H9 (cell line): Measurements from ENCODE around the gene C16orf90. TPM values are rescaled to one million over a fixed set of nuclear protein-coding genes. Genes with fewer than 3 reads are reported as not detected.

Experiments
- DNase-seq: peaks from one replicate; pipeline ENCODE4 v3.0.0-alpha.2; 2017
- H2AFZ ChIP-seq: one replicate; pipeline ENCODE4 v1.6.1; 2013; ENCODE audit warnings: mild to moderate bottlenecking, low read length, control low read depth, moderate library complexity
- H2AK5ac ChIP-seq: 2 replicates; pipeline ENCODE4 v1.6.1; 2013; ENCODE audit warnings: low read length, control low read depth, mixed read lengths; ENCODE audit not compliant: insufficient read length
- H2BK120ac ChIP-seq: one replicate; pipeline ENCODE4 v1.6.1; 2013; ENCODE audit warnings: low read depth, mild to moderate bottlenecking, low read length, control low read depth, inconsistent platforms; ENCODE audit not compliant: poor library complexity, severe bottlenecking
- H2BK12ac ChIP-seq: 2 replicates; pipeline ENCODE4 v1.6.1; 2013; ENCODE audit warnings: low read length, control low read depth, mixed read lengths, low read depth; ENCODE audit not compliant: insufficient read length
- H2BK15ac ChIP-seq: 2 replicates; pipeline ENCODE4 v1.6.1; 2013; ENCODE audit warnings: low read depth, low read length, control low read depth
- H2BK20ac ChIP-seq: one replicate; pipeline ENCODE4 v1.6.1; 2013; ENCODE audit warnings: low read depth, mild to moderate bottlenecking, low read length, control low read depth, inconsistent platforms; ENCODE audit not compliant: poor library complexity, severe bottlenecking
- H2BK5ac ChIP-seq: 2 replicates; pipeline ENCODE4 v1.6.1; 2013; ENCODE audit warnings: low read length, control low read depth, mixed read lengths; ENCODE audit not compliant: insufficient read length
- H3K14ac ChIP-seq: 2 replicates; pipeline ENCODE4 v1.6.1; 2013; ENCODE audit warnings: low read length, control low read depth; ENCODE audit not compliant: insufficient read depth
- H3K18ac ChIP-seq: 2 replicates; pipeline ENCODE4 v1.6.1; 2013; ENCODE audit warnings: low read depth, mild to moderate bottlenecking, mixed read lengths, low read length, control low read depth; ENCODE audit not compliant: insufficient read length
- H3K23ac ChIP-seq: 2 replicates; pipeline ENCODE4 v1.6.1; 2013; ENCODE audit warnings: low read length, control low read depth, mixed read lengths, low read depth; ENCODE audit not compliant: insufficient read length
- H3K23me2 ChIP-seq: 2 replicates; pipeline ENCODE4 v1.6.1; 2013; ENCODE audit warnings: low read depth, mild to moderate bottlenecking, mixed read lengths, low read length, control low read depth; ENCODE audit not compliant: insufficient read length, poor library complexity, severe bottlenecking
- H3K27ac ChIP-seq: 2 replicates; pipeline ENCODE4 v1.5.1; 2013; ENCODE audit warnings: low read length, control low read depth, mixed read lengths, low read depth; ENCODE audit not compliant: insufficient read length
- H3K27me3 ChIP-seq: 2 replicates; pipeline ENCODE4 v1.6.1; 2013; ENCODE audit warnings: low read length, control low read depth, inconsistent platforms; ENCODE audit not compliant: insufficient read depth
- H3K4ac ChIP-seq: 2 replicates; pipeline ENCODE4 v1.6.1; 2013; ENCODE audit warnings: low read depth, mild to moderate bottlenecking, control low read depth, inconsistent platforms, low read length, moderate library complexity
- H3K4me1 ChIP-seq: 2 replicates; pipeline ENCODE4 v1.6.1; 2013; ENCODE audit warnings: low read length, control low read depth, inconsistent platforms; ENCODE audit not compliant: insufficient read depth
- H3K4me2 ChIP-seq: 2 replicates; pipeline ENCODE4 v1.6.1; 2013; ENCODE audit warnings: low read length, control low read depth, mixed read lengths; ENCODE audit not compliant: insufficient read length, insufficient read depth
- H3K56ac ChIP-seq: 2 replicates; pipeline ENCODE4 v1.6.1; 2013; ENCODE audit warnings: low read depth, mild to moderate bottlenecking, mixed read lengths, low read length, control low read depth; ENCODE audit not compliant: insufficient read length
- H3K79me1 ChIP-seq: 2 replicates; pipeline ENCODE4 v1.6.1; 2013; ENCODE audit warnings: low read depth, mild to moderate bottlenecking, moderate library complexity, low read length, control low read depth, inconsistent platforms; ENCODE audit not compliant: insufficient read depth, poor library complexity, severe bottlenecking
- H3K79me2 ChIP-seq: 2 replicates; pipeline ENCODE4 v1.6.1; 2013; ENCODE audit warnings: low read length, control low read depth, inconsistent platforms; ENCODE audit not compliant: insufficient read depth
- H3K9ac ChIP-seq: 2 replicates; pipeline ENCODE4 v1.6.1; 2013; ENCODE audit warnings: low read length, control low read depth, mixed read lengths; ENCODE audit not compliant: insufficient read length; ENCODE audit errors: extremely low read depth
- H3K9me3 ChIP-seq: one replicate; pipeline ENCODE4 v1.6.1; 2013; ENCODE audit warnings: low read depth, low read length, inconsistent platforms; ENCODE audit not compliant: control insufficient read depth
- H3T11ph ChIP-seq: one replicate; pipeline ENCODE4 v1.6.1; 2013; ENCODE audit warnings: mild to moderate bottlenecking, low read length, control low read depth, inconsistent platforms
- H4K20me1 ChIP-seq: one replicate; pipeline ENCODE4 v1.6.1; 2013; ENCODE audit not compliant: control insufficient read depth, insufficient read length, insufficient read depth
- H4K5ac ChIP-seq: 2 replicates; pipeline ENCODE4 v1.6.1; 2013; ENCODE audit warnings: low read depth, mild to moderate bottlenecking, mixed read lengths, low read length, control low read depth; ENCODE audit not compliant: insufficient read length
- H4K8ac ChIP-seq: replicated peaks from 2 replicates; pipeline ENCODE4 v1.6.1; 2013; ENCODE audit warnings: low read length, control low read depth, mixed read lengths, low read depth; ENCODE audit not compliant: insufficient read length
- H4K91ac ChIP-seq: 2 replicates; pipeline ENCODE4 v1.6.1; 2013; ENCODE audit warnings: low read depth, mild to moderate bottlenecking, moderate library complexity, mixed read lengths, low read length, control low read depth; ENCODE audit not compliant: insufficient read length
- H3K27ac Mint-ChIP-seq, 3 experiments: 2 replicates in 2 of 3; 3 replicates in 1 of 3; pipeline ENCODE4 v1.8.0; 2020 to 2021; ENCODE audit warnings: mixed read lengths in 3 of 3, mild to moderate bottlenecking in 1 of 3, moderate library complexity in 1 of 3
- H3K27me3 Mint-ChIP-seq: 2 replicates; pipeline ENCODE4 v1.8.0; 2021; ENCODE audit warnings: low read depth, mild to moderate bottlenecking, moderate library complexity, mixed read lengths
- H3K36me3 Mint-ChIP-seq, 3 experiments: 2 replicates in 2 of 3; 3 replicates in 1 of 3; pipeline ENCODE4 v1.8.0; 2020 to 2021; ENCODE audit warnings: low read depth in 3 of 3, mixed read lengths in 3 of 3; ENCODE audit not compliant: insufficient read depth in 1 of 3
- H3K4me1 Mint-ChIP-seq, 2 experiments: 2 replicates each; pipeline ENCODE4 v1.8.0; 2020; ENCODE audit warnings: mixed read lengths in 2 of 2
- H3K4me3 Mint-ChIP-seq, 2 experiments: 2 replicates in 1 of 2; 3 replicates in 1 of 2; pipeline ENCODE4 v1.8.0; 2020 to 2021; ENCODE audit warnings: mild to moderate bottlenecking in 2 of 2, mixed read lengths in 2 of 2, moderate library complexity in 1 of 2
- H3K9me3 Mint-ChIP-seq, 2 experiments: 2 replicates in 1 of 2; 3 replicates in 1 of 2; pipeline ENCODE4 v1.8.0; 2020; ENCODE audit warnings: mild to moderate bottlenecking in 2 of 2, mixed read lengths in 2 of 2, moderate library complexity in 1 of 2
- CTCF ChIP-seq: fragments of 200-600 bp; sonication (generic); conservative IDR thresholded peaks from 3 replicates; pipeline ENCODE4 v1.8.0; 2021; ENCODE audit warnings: antibody characterized with exemption, mild to moderate bottlenecking
- WGBS: extraction: QIAGEN DNeasy Blood & Tissue Kit; methylation state at CpG from one replicate; pipeline ENCODE4 v1.1.7; 2013; ENCODE audit warnings: missing lambda C conversion rate, low lambda C conversion rate, mixed read lengths; ENCODE audit not compliant: insufficient read length; ENCODE audit errors: extremely low coverage; 5-methylcytosine and 5-hydroxymethylcytosine counted together
- total RNA-seq: library from RNA; stranded (reverse); gene quantifications from 2 replicates; pipeline ENCODE4 v1.2.1, GENCODE V29; 2021

Gene C16orf90
- total RNA-seq, 1 experiment from 2014 or later, result not detected

- H4K20me1 ChIP-seq, result no peaks in the 10 kb centered on the region
- H3K56ac ChIP-seq, result no peak overlapping the region
- no peak overlapping the region for H4K5ac ChIP-seq
- no peak overlapping the region for H3K4me2 ChIP-seq
- WGBS, result no CpG with 5 or more reads among the region's 7 CpGs
- no peak overlapping the region for H2AFZ ChIP-seq
- no peak for TF ChIP-seq CTCF
- peaks cover 0 to 4% of the 10 kb centered on the region in 2 experiments; a peak in 2 of 4 replicates for H3K4me1 Mint-ChIP-seq
- no peak overlapping the region for H3K27ac ChIP-seq
- H3K23ac ChIP-seq, result no peak overlapping the region
- no peak overlapping the region for H2BK120ac ChIP-seq
- H2BK5ac ChIP-seq, result no peak overlapping the region
- no peak overlapping the region for H3T11ph ChIP-seq
- no peak overlapping the region; a peak in 1 of 7 replicates for H3K27ac Mint-ChIP-seq
- no peaks in the 10 kb centered on the region for H3K9me3 Mint-ChIP-seq
- H3K79me1 ChIP-seq, result no peaks in the 10 kb centered on the region
- H3K14ac ChIP-seq, result no peak overlapping the region
- H2BK15ac ChIP-seq, result no peak overlapping the region
- DNase-seq, result no peak
- H4K91ac ChIP-seq, result no peak overlapping the region
- H3K27me3 Mint-ChIP-seq, result no peaks in the 10 kb centered on the region
- no peaks in the 10 kb centered on the region for H3K9me3 ChIP-seq
- H3K27me3 ChIP-seq, result no peaks in the 10 kb centered on the region
- H3K23me2 ChIP-seq, result no peaks in the 10 kb centered on the region
- H3K4me3 Mint-ChIP-seq, result no peak overlapping the region
- H2BK20ac ChIP-seq, result no peak overlapping the region
- no peak overlapping the region for H2BK12ac ChIP-seq
- H3K4me1 ChIP-seq, result no peaks in the 10 kb centered on the region
- no peak overlapping the region for H3K4ac ChIP-seq
- no peak overlapping the region for H3K18ac ChIP-seq
- no peak overlapping the region for H2AK5ac ChIP-seq
- no peaks in the 10 kb centered on the region for H3K79me2 ChIP-seq
- H3K9ac ChIP-seq, result no peak overlapping the region
- no peak overlapping the region for H4K8ac ChIP-seq
- H3K36me3 Mint-ChIP-seq, result peaks cover 18 to 58% (median 35%) of the 10 kb centered on the region in 3 experiments; a peak in 6 of 7 replicates
Measured at GRCh38 chr16:3513892-3514583, 18.7 kb upstream of the C16orf90 start.
